ENCODE results near the gene FBF1. TPM values are rescaled to one million over a fixed set of nuclear protein-coding genes. Genes with fewer than 3 reads are reported as not detected.

FBF1 gene
- total RNA-seq, 1 experiment from 2014 or later: 22.8 TPM

GRCh38 chr17:75981019-75981615 is 40.3 kb upstream of the FBF1 start:
- Histone ChIP-seq H3K27me3 (ENCODE audit: insufficient read depth, low read length) (no peaks in the 10 kb centered on the region), H3K9me2 (ENCODE audit: insufficient read depth) (no peaks in the 10 kb centered on the region), H3K9me3 (ENCODE audit: control insufficient read depth in 1 of 2, insufficient read depth in 1 of 2, low read depth in 1 of 2, low read length in 2 of 2) (no peaks in the 10 kb centered on the region), H2AFZ (ENCODE audit: low read depth, low read length, poor library complexity, severe bottlenecking) (no peak overlapping the region), H3K27ac (ENCODE audit: low read depth, low read length) (no peak overlapping the region; the same call in 1 of the 2 replicates), H3K79me2 (ENCODE audit: insufficient read depth, low read length) (peaks cover 19% of the 10 kb centered on the region; the same call in 1 of the 2 replicates), H3K9ac (ENCODE audit: low read length) (no peak overlapping the region), H3K4me3 (replicated peaks in 1 of 2; ENCODE audit: low read depth in 1 of 2, low read length in 2 of 2) (no peak overlapping the region), H3K36me3 (ENCODE audit: control insufficient read depth in 1 of 2, insufficient read depth in 2 of 2, low read length in 2 of 2) (no peaks in the 10 kb centered on the region; a peak in 1 of 4 replicates), H3K4me2 (ENCODE audit: low read length) (peak overlapping the region; percentile 80; the same call in 1 of the 2 replicates), H4K20me1 (ENCODE audit: insufficient read depth) (no peaks in the 10 kb centered on the region), H3K4me1 (ENCODE audit: control insufficient read depth in 1 of 2, insufficient read depth in 2 of 2, low read length in 2 of 2) (peaks cover 12 to 32% of the 10 kb centered on the region in 2 experiments)
- BruUV-seq (replicated peaks): no TSS peak
- no peak for DNase-seq (ENCODE audit: low read depth, low spot score)
- CTCF ChIA-PET: interaction anchor here (0.8 kb wide), 1 partner anchor 76 kb away, joined by 4 read pairs; no protein-coding TSS in a partner anchor
- no peak for TF ChIP-seq ZNF274 (IDR thresholded peaks at IDR 0.05; ENCODE audit: low read depth, low read length)
- no peak for TF ChIP-seq POLR2AphosphoS5 (IDR thresholded peaks at IDR 0.05; ENCODE audit: low read depth, low read length)
- TF ChIP-seq POLR2A (IDR thresholded peaks at IDR 0.05; ENCODE audit: borderline replicate concordance, extremely low read depth, insufficient read depth, insufficient read length): no peak
- no peak for TF ChIP-seq SRF (IDR thresholded peaks at IDR 0.05; ENCODE audit: low read depth)
- TF ChIP-seq, protein P1, sequence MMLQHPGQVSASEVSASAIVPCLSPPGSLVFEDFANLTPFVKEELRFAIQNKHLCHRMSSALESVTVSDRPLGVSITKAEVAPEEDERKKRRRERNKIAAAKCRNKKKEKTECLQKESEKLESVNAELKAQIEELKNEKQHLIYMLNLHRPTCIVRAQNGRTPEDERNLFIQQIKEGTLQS (IDR thresholded peaks at IDR 0.05): no peak
- TF ChIP-seq SIN3A (IDR thresholded peaks at IDR 0.05; ENCODE audit: low read depth): no peak
- no peak for TF ChIP-seq ZBTB33 (IDR thresholded peaks at IDR 0.05; ENCODE audit: extremely low read depth, insufficient replicate concordance, low read length)
- no peak for TF ChIP-seq REST (IDR thresholded peaks at IDR 0.05; ENCODE audit: low read depth)
- RAD21 ChIA-PET (ENCODE audit: low non-redundant PET in 1 of 2, low total read pairs in 2 of 2, uncharacterized antibody in 2 of 2, unreplicated experiment in 2 of 2): no interaction called here
- POLR2A ChIA-PET: no interaction called here
- intact Hi-C loops (cut with micrococcal nuclease): no loop called here
- ATAC-seq: no peak

Measured in HCT116 (cell line).